ENCODE results near the gene ARMC12. TPM values are rescaled to one million over a fixed set of nuclear protein-coding genes. Genes with fewer than 3 reads are reported as not detected.

ARMC12 gene
- total and polyA plus RNA-seq, 2 of the 13 experiments (the other 11 are each of a cell fraction or from before 2014, with no cell fraction given): 1.3 TPM; not detected in 1

DNA sequence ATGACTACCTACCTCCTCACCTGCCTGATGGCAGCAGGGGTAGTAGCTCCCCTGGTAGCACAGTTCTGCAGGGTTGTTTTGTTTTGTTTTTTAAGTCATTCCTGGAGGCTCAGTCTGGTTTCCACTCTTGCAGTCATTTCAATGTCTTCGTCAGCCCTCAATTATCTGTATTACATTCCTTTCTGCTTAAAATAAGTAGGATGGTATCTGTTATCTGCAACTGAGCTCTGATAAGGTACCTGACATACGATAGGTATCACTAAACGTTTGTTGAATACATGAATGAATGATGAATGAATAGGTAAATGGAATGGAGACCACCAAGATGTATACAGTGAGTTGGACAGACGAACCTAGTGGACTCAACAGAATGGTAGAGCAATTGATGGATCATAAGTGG lies 32.4 kb downstream of the ARMC12 start (continued):
- TF ChIP-seq, protein P1, sequence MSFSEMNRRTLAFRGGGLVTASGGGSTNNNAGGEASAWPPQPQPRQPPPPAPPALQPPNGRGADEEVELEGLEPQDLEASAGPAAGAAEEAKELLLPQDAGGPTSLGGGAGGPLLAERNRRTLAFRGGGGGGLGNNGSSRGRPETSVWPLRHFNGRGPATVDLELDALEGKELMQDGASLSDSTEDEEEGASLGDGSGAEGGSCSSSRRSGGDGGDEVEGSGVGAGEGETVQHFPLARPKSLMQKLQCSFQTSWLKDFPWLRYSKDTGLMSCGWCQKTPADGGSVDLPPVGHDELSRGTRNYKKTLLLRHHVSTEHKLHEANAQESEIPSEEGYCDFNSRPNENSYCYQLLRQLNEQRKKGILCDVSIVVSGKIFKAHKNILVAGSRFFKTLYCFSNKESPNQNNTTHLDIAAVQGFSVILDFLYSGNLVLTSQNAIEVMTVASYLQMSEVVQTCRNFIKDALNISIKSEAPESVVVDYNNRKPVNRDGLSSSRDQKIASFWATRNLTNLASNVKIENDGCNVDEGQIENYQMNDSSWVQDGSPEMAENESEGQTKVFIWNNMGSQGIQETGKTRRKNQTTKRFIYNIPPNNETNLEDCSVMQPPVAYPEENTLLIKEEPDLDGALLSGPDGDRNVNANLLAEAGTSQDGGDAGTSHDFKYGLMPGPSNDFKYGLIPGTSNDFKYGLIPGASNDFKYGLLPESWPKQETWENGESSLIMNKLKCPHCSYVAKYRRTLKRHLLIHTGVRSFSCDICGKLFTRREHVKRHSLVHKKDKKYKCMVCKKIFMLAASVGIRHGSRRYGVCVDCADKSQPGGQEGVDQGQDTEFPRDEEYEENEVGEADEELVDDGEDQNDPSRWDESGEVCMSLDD (CRISPR knock-in tag; IDR thresholded peaks at IDR 0.05; ENCODE audit: borderline replicate concordance): no peak
- TF ChIP-seq NAIF1 (CRISPR knock-in tag; IDR thresholded peaks at IDR 0.05; ENCODE audit: borderline replicate concordance): no peak

DNA sequence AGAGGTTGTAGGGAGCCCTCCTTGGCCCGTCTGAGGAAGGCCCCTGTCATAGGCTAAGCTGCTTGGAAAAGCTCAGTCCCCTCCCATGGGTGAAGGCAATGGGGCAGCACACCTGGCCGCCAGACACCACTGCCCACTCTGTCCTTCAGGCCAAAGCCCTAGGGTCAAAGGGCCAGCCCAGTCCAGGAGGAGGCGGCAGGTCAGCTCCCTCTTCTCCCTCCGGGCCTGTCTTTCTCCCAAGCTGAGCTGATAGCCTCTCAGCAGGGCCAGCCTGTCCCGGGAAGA lies 34.5 kb downstream of the ARMC12 start:
- CTCF ChIA-PET (ENCODE audit: low intra/inter-chr PET ratio, low total read pairs): no interaction called here

More for the DNA sequence above, 34.5 kb downstream of the ARMC12 start:
- H3K27ac ChIP-seq (ENCODE audit: extremely low read length, insufficient read depth, low read length): no peak overlapping the region
- no peak for TF ChIP-seq KAT2B (IDR thresholded peaks at IDR 0.05; ENCODE audit: borderline replicate concordance, low read depth, low read length)
- no peak for TF ChIP-seq RXRB (CRISPR knock-in tag; IDR thresholded peaks at IDR 0.05; ENCODE audit: borderline replicate concordance)
- TF ChIP-seq ZFY (CRISPR knock-in tag; IDR thresholded peaks at IDR 0.05): no peak
- TF ChIP-seq ZZZ3 (CRISPR knock-in tag; IDR thresholded peaks at IDR 0.05; ENCODE audit: borderline replicate concordance): no peak
- no peak for TF ChIP-seq ZBTB8A (CRISPR knock-in tag; IDR thresholded peaks at IDR 0.05; ENCODE audit: borderline replicate concordance, low read depth)
- TF ChIP-seq SOX5 (CRISPR knock-in tag; IDR thresholded peaks at IDR 0.05; ENCODE audit: borderline replicate concordance): no peak
- no peak for TF ChIP-seq CEBPB (IDR thresholded peaks at IDR 0.05; ENCODE audit: borderline replicate concordance, low read depth, low read length)
- TF ChIP-seq RAD21 (CRISPR knock-in tag; IDR thresholded peaks at IDR 0.05): no peak
- TF ChIP-seq POLR2G (IDR thresholded peaks at IDR 0.05; ENCODE audit: low read depth, low read length): no peak
- TF ChIP-seq ZSCAN25 (CRISPR knock-in tag; IDR thresholded peaks at IDR 0.05): no peak
- no peak for TF ChIP-seq MXI1 (IDR thresholded peaks at IDR 0.05; ENCODE audit: borderline replicate concordance, low read depth, low read length)
- no peak for TF ChIP-seq ZNF569 (CRISPR knock-in tag; IDR thresholded peaks at IDR 0.05; ENCODE audit: borderline replicate concordance)
- no peak for TF ChIP-seq MIXL1 (CRISPR knock-in tag; IDR thresholded peaks at IDR 0.05)
- TF ChIP-seq SIX4 (CRISPR knock-in tag; IDR thresholded peaks at IDR 0.05): no peak
- TF ChIP-seq, protein P2, sequence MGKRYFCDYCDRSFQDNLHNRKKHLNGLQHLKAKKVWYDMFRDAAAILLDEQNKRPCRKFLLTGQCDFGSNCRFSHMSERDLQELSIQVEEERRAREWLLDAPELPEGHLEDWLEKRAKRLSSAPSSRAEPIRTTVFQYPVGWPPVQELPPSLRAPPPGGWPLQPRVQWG (CRISPR knock-in tag; IDR thresholded peaks at IDR 0.05; ENCODE audit: borderline replicate concordance, low read depth): no peak
- ATAC-seq: peak; percentile 44
- no peak overlapping the region for H3K9ac ChIP-seq (ENCODE audit: insufficient read depth, low read depth, low read length)
- no peak overlapping the region for H3K4me2 ChIP-seq (ENCODE audit: low read depth, low read length)
- H3K36me3 ChIP-seq (replicated peaks in 1 of 2; ENCODE audit: control insufficient read depth in 1 of 2, insufficient read depth in 2 of 2, low read length in 2 of 2): no peaks in the 10 kb centered on the region
- peaks cover 0 to 32% of the 10 kb centered on the region in 2 experiments; a peak in 4 of 5 replicates for H3K27me3 ChIP-seq (ENCODE audit: control insufficient read depth in 1 of 2, insufficient read depth in 2 of 2, low read length in 2 of 2)
- H3K4me1 ChIP-seq (ENCODE audit: insufficient read depth, low read length): no peaks in the 10 kb centered on the region
- no peaks in the 10 kb centered on the region for H3K79me2 ChIP-seq (ENCODE audit: insufficient read depth, low read length)
- intact Hi-C loops (cut with micrococcal nuclease; ENCODE audit: unreplicated experiment): no loop called here
- BruUV-seq (replicated peaks): no TSS peak
- no peak for FAIRE-seq
- 0% methylated on average over 2 of the region's 5 CpGs for WGBS (ENCODE audit: low lambda C conversion rate)
- no peaks in the 10 kb centered on the region for H4K20me1 ChIP-seq (ENCODE audit: insufficient read depth, low read length)
- H3K9me3 ChIP-seq (ENCODE audit: low read length): no peaks in the 10 kb centered on the region
- no peak for DNase-seq (ENCODE audit: low spot score)
- POLR2A ChIA-PET: no interaction called here
- no peak overlapping the region for H2AFZ ChIP-seq (ENCODE audit: low read length)
- H3K4me3 ChIP-seq (replicated peaks in 1 of 3; ENCODE audit: insufficient read depth in 1 of 3, low read depth in 2 of 3, low read length in 3 of 3): no peak overlapping the region
- in situ Hi-C loops (cut with HindIII; ENCODE audit: extremely low pct_ligation_motif_present, low pct_unique_long_range_greater_than_20kb): no loop called here

All from HepG2 (cell line).